Stimulated activated CD8-positive, alpha-beta memory T cell treated with anti-CD3 and anti-CD28 coated beads, Interleukin-7, amount 100 ng/mL, for 1 hour (primary cell): Measurements from ENCODE around the gene GSKIP.

Source experiments
- DNase-seq, 2 donors: peaks; one replicate each; pipeline ENCODE4 v3.0.0-alpha.2; 2020; ENCODE audit warnings: low read depth in 2 of 2

Gene GSKIP

GRCh38 chr14:96416292-96416691 is 53.0 kb downstream of the GSKIP start:
- DNase-seq = no peak

GRCh38 chr14:96417254-96417653 is 53.9 kb downstream of the GSKIP start:
- DNase-seq = no peak

- DNase-seq = no peak
Observed at GRCh38 chr14:96418075-96418474, 54.7 kb downstream of the GSKIP start.

GRCh38 chr14:96421236-96421635 is 57.9 kb downstream of the GSKIP start:
- DNase-seq = no peak

- DNase-seq = no peak
Observed at GRCh38 chr14:96422992-96423391, 59.7 kb downstream of the GSKIP start.

- DNase-seq = no peak
Observed at GRCh38 chr14:96423446-96424108, 60.3 kb downstream of the GSKIP start.

GRCh38 chr14:96424109-96424989 is 61.0 kb downstream of the GSKIP start:
- DNase-seq = no peak

- DNase-seq = no peak
Observed at GRCh38 chr14:96434040-96434439, 70.7 kb downstream of the GSKIP start.
